ENCODE data around the gene DCC. TPM values are rescaled to one million over a fixed set of nuclear protein-coding genes. Genes with fewer than 3 reads are reported as not detected.
A peak's percentile ranks its signal among the peaks of the same experiment; 100 is the strongest.

Gene DCC
- total RNA-seq, 1 experiment from 2014 or later, result not detected

DNA sequence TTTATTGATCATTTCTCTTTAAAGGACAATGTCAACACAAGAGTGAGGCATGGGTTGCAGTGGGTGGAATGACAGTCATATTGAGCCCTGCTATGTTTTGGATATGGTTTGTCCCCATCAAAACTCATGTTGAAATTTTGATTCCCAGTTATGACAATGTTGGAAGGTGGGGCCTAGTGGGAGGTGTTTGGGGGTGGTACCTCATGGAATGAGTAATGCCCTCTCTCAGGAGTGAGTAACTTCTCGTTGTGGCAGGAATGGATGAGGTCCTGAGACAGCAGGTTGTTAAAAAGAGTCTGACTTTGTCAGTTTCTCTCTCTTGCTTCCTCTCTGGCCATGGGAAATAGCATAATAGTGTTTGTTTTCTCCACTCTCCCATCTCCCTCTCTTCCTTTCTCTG, 345.3 kb downstream of the DCC start:
- Histone ChIP-seq H3K4me3 (no peak overlapping the region), H3K9me3 (replicated peaks) (0 out of 2 replicates have a peak, but pooled peaks cover 2% of the 10 kb centered on the region), H3K27me3 (replicated peaks) (no peaks in the 10 kb centered on the region), H3K36me3 (no peaks in the 10 kb centered on the region), H3K4me1 (replicated peaks) (no peaks in the 10 kb centered on the region), H3K27ac (no peak overlapping the region)
- DNase-seq (ENCODE audit: low read depth in 1 of 2, low spot score in 2 of 2), result no peak

- Histone ChIP-seq H3K36me3 (no peaks in the 10 kb centered on the region), H3K4me3 (no peak overlapping the region), H3K9me3 (replicated peaks) (no peaks in the 10 kb centered on the region), H3K27me3 (replicated peaks) (no peaks in the 10 kb centered on the region), H3K4me1 (replicated peaks) (no peaks in the 10 kb centered on the region), H3K27ac (no peak overlapping the region)
- no peak for DNase-seq (ENCODE audit: low read depth in 1 of 2, low spot score in 2 of 2)
These were observed 351.8 kb downstream of the DCC start for GRCh38 chr18:52691841-52692240.

- no peaks in the 10 kb centered on the region for H3K4me1 ChIP-seq (replicated peaks)
- no peak for DNase-seq (ENCODE audit: low read depth in 1 of 2, low spot score in 2 of 2)
These were observed 354.8 kb downstream of the DCC start for GRCh38 chr18:52694804-52695203.

DNA sequence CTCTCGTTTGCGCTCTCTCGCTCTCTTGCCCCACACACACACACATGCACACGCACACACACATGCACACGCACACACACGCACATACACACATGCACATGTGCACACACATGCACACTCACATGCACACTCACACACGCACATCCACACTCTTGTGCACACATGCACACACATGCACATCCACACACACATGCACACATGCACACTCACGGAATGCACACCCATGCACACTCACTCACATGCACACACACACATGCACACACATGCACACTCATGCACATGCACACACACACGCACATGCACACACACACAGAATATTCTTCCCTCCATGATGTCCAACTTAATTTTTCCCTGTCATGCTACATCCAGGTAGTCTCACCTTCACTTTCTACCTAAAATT, 360.1 kb downstream of the DCC start:
- DNase-seq (ENCODE audit: low read depth in 1 of 2, low spot score in 2 of 2), result no peak

More at GRCh38 chr18:52694804-52695203, 354.8 kb downstream of the DCC start:
- no peak overlapping the region for H3K27ac ChIP-seq
- no peaks in the 10 kb centered on the region for H3K36me3 ChIP-seq
- H3K27me3 ChIP-seq (replicated peaks), result no peaks in the 10 kb centered on the region
- no peak overlapping the region for H3K4me3 ChIP-seq
- no peaks in the 10 kb centered on the region for H3K9me3 ChIP-seq (replicated peaks)

GRCh38 chr18:52700816-52701215, 360.8 kb downstream of the DCC start:
- Histone ChIP-seq H3K27me3 (replicated peaks) (no peaks in the 10 kb centered on the region), H3K4me3 (no peak overlapping the region), H3K9me3 (replicated peaks) (no peaks in the 10 kb centered on the region; the same call in 1 of the 2 replicates), H3K27ac (no peak overlapping the region), H3K36me3 (no peaks in the 10 kb centered on the region), H3K4me1 (replicated peaks) (no peaks in the 10 kb centered on the region)
- DNase-seq (ENCODE audit: low read depth in 1 of 2, low spot score in 2 of 2), result no peak

More for the DNA sequence above, 360.1 kb downstream of the DCC start:
- no peak overlapping the region for H3K4me3 ChIP-seq
- no peak overlapping the region for H3K27ac ChIP-seq
- H3K4me1 ChIP-seq (replicated peaks), result no peaks in the 10 kb centered on the region
- H3K9me3 ChIP-seq (replicated peaks), result no peaks in the 10 kb centered on the region
- H3K27me3 ChIP-seq (replicated peaks), result no peaks in the 10 kb centered on the region
- no peaks in the 10 kb centered on the region for H3K36me3 ChIP-seq

DNA sequence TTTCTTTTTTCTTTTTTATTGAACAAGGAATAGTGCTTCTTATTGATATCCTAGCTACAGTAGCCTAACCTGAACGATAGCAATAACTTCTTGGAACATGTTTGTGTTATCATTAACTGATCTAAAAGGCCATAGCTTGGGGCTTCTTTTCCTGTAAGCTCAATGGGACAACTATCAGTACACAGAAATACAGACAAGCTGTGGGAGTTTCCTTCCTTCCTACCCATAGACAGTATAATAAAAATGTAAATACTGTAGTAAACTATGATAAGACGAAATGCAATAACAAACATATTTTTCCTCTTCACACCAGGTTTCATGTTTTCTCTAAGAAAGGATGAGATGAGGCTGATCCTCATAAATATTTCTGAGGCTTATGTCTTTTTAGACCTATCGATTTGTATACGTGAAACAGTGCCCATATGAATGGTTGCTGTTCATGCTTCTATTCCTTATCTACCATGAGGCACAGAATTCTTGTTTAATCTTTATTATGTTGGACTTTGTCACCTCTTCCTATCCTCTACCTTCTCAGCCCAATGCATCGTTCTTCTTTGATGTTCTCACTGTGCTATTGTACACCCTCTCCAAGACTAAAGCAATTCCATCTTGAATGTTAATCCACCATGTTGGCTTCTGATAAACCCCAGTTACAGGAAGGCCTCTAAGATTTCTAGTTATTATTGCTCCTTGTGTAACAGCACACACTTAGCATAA, 361.4 kb downstream of the DCC start:
- no peak for DNase-seq (ENCODE audit: low read depth in 1 of 2, low spot score in 2 of 2)
- no peaks in the 10 kb centered on the region for H3K36me3 ChIP-seq
- no peaks in the 10 kb centered on the region; the same call in 1 of the 2 replicates for H3K9me3 ChIP-seq (replicated peaks)

DNA sequence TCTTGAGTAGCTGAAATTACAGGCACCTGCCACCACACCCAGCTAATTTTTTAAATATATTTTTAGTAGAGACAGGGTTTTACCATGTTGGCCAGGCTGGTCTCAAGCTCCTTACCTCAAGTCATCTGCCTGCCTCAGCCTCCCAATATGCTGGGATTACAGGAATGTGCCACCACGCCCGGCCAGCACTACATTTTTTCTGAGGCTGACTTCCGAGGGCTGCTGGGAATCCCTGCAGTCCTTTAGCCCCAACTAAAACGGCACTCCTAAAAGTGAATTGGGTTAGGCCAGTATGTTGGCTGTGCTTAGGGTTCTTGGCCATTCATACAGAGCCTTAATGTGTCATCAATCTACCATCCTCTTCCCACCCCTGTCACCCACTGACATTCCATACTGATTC, 375.4 kb downstream of the DCC start:
- Histone ChIP-seq H3K4me1 (replicated peaks) (no peaks in the 10 kb centered on the region), H3K27ac (no peak overlapping the region), H3K27me3 (replicated peaks) (no peaks in the 10 kb centered on the region), H3K9me3 (replicated peaks) (no peaks in the 10 kb centered on the region), H3K4me3 (no peak overlapping the region), H3K36me3 (no peaks in the 10 kb centered on the region)
- no peak for DNase-seq (ENCODE audit: low read depth in 1 of 2, low spot score in 2 of 2)

More for the DNA sequence above, 361.4 kb downstream of the DCC start:
- Histone ChIP-seq H3K27me3 (replicated peaks) (no peaks in the 10 kb centered on the region), H3K27ac (no peak overlapping the region), H3K4me3 (no peak overlapping the region), H3K4me1 (replicated peaks) (no peaks in the 10 kb centered on the region)

DNA sequence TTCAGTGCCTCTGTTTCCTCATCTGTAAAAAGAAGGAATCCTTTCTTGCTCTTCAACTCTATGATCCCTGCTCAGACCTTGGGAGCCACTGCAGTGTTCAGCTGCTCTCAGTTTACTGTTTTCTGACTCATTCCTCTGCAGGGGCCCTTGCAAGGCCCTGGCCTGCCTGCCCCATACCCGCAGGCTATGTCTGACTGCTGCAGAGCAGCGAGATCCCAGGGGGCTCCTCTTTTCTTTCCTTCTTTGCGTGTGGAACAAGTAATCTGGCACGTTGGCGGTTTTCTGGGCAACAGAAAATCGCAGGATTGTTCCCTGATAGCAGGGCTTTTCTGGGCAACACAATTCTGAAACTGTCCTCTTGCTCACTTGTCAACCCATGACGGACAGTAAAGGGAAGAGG, 376.0 kb downstream of the DCC start:
- Histone ChIP-seq H3K27me3 (replicated peaks) (no peaks in the 10 kb centered on the region), H3K9me3 (replicated peaks) (0 out of 2 replicates have a peak, but pooled peaks cover 2% of the 10 kb centered on the region), H3K4me3 (no peak overlapping the region), H3K4me1 (replicated peaks) (no peaks in the 10 kb centered on the region), H3K36me3 (no peaks in the 10 kb centered on the region), H3K27ac (no peak overlapping the region)
- no peak for DNase-seq (ENCODE audit: low read depth in 1 of 2, low spot score in 2 of 2)

- H3K9me3 ChIP-seq (replicated peaks), result 0 out of 2 replicates have a peak, but pooled peaks cover 2% of the 10 kb centered on the region
- no peak overlapping the region for H3K4me3 ChIP-seq
- peak in 1 of 2 experiments; percentile 1 for DNase-seq (ENCODE audit: low read depth in 1 of 2, low spot score in 2 of 2)
- H3K4me1 ChIP-seq (replicated peaks), result no peaks in the 10 kb centered on the region
- no peak overlapping the region for H3K27ac ChIP-seq
- H3K27me3 ChIP-seq (replicated peaks), result no peaks in the 10 kb centered on the region
- no peaks in the 10 kb centered on the region for H3K36me3 ChIP-seq
These were observed 377.0 kb downstream of the DCC start for GRCh38 chr18:52716973-52717372.

- DNase-seq (ENCODE audit: low read depth in 1 of 2, low spot score in 2 of 2), result no peak
- Histone ChIP-seq H3K27me3 (replicated peaks) (no peaks in the 10 kb centered on the region), H3K4me3 (no peak overlapping the region), H3K4me1 (replicated peaks) (no peaks in the 10 kb centered on the region), H3K27ac (no peak overlapping the region), H3K36me3 (no peaks in the 10 kb centered on the region), H3K9me3 (replicated peaks) (peaks cover 2% of the 10 kb centered on the region; the same call in 1 of the 2 replicates)
These were observed 382.9 kb downstream of the DCC start for GRCh38 chr18:52722904-52723303.

DNA sequence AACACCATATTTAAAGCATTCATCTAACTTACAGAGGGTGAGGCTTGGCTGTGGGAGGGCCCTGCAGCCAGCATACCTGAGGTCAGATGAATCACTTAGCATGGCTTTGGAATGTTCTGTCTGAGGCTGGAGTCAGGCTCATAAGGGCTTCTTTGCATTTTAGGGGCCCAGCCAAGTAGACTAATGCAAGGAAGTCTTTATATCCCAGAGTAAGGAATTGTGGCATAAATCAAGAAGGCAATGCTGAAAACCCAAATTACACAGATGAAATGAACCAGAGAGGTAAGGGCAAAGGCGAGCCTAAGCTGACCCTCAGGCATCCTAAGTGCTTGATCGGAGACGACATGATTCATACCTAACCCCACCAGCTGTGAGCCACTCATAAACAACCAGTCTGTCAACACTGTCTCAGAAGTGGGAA, 383.6 kb downstream of the DCC start:
- no peak for DNase-seq (ENCODE audit: low read depth in 1 of 2, low spot score in 2 of 2)
- Histone ChIP-seq H3K36me3 (no peaks in the 10 kb centered on the region), H3K27me3 (replicated peaks) (no peaks in the 10 kb centered on the region)

DNA sequence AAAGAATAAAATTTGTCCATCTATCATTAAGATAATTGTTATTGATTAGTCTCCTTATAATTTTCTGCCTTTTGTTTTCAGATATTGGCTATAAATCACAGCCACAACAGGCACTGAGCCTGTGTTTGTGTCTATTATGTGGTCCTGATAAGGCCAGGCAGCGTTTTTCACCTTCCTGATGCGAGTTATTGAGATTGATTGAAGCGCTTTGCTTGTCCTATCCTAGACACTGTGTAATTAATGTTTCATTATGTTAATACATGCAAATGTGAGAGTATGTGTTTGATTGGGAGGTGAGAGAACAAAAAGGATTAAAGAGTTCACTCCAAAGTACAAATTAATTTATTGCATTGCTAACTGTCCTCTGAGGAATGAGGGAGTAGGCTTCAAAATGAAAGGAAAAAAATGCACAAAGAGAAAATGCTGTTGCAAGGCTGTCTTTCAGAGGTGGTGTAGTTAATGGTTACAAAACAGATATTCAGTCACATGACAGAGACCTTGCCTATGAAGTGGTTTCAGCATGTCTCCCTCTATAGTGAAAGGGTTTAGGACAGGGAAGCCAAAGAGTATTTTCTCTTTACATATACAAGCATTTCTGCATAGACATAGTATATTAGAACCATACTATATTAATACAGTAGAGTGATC, 391.1 kb downstream of the DCC start:
- Histone ChIP-seq H3K36me3 (no peaks in the 10 kb centered on the region), H3K27ac (no peak overlapping the region), H3K27me3 (replicated peaks) (no peaks in the 10 kb centered on the region), H3K9me3 (replicated peaks) (no peaks in the 10 kb centered on the region), H3K4me1 (replicated peaks) (no peaks in the 10 kb centered on the region), H3K4me3 (no peak overlapping the region)
- DNase-seq (ENCODE audit: low read depth in 1 of 2, low spot score in 2 of 2), result no peak

More for the DNA sequence above, 383.6 kb downstream of the DCC start:
- peaks cover 2% of the 10 kb centered on the region; the same call in 1 of the 2 replicates for H3K9me3 ChIP-seq (replicated peaks)
- H3K4me1 ChIP-seq (replicated peaks), result no peaks in the 10 kb centered on the region
- no peak overlapping the region for H3K27ac ChIP-seq
- H3K4me3 ChIP-seq, result no peak overlapping the region

DNA sequence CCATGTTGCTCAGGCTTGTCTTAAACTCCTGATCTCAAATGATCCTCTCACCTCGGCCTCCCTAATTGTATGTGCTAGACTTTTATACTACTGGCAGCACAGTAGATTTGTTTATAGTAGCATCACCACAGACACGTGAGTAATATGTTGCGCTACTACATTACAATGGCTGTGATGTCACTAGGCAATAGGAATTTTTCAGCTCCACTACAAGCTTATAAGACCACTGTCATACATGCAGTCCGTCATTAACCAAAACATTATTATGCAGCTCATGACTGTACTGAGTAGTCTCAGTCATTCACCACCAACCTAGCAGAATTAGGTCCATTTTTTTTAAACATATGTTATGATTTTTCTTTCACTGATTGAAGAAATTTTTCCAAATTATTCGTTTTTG, 398.9 kb downstream of the DCC start:
- Histone ChIP-seq H3K27me3 (replicated peaks) (no peaks in the 10 kb centered on the region), H3K4me3 (no peak overlapping the region), H3K9me3 (replicated peaks) (0 out of 2 replicates have a peak, but pooled peaks cover 4% of the 10 kb centered on the region), H3K36me3 (no peaks in the 10 kb centered on the region), H3K27ac (no peak overlapping the region), H3K4me1 (replicated peaks) (no peaks in the 10 kb centered on the region)
- DNase-seq (ENCODE audit: low read depth in 1 of 2, low spot score in 2 of 2), result no peak

DNA sequence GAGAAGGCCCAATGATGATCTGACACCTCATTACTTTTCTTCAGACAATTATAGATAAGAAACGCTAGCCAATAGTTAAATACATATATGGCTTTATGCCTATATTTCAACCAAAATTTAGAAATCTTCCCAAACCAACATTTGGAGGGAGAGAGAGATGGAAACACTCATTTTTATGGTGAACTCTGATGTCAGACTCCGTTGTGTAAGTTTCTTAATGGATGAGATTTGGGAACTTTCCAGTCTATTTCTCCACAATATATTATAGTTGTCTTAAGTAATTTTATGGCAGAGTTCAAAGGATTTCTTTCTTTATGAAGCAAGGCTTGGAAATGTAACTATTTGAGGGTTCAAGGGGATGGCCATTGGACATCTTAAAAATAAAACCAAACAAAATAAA, 407.0 kb downstream of the DCC start:
- Histone ChIP-seq H3K36me3 (no peaks in the 10 kb centered on the region), H3K4me3 (no peak overlapping the region), H3K27me3 (replicated peaks) (no peaks in the 10 kb centered on the region), H3K9me3 (replicated peaks) (no peaks in the 10 kb centered on the region), H3K27ac (no peak overlapping the region), H3K4me1 (replicated peaks) (no peaks in the 10 kb centered on the region)
- no peak for DNase-seq (ENCODE audit: low read depth in 1 of 2, low spot score in 2 of 2)
